T-helper 1 cell treated with Interleukin-12 subunit alpha and Interleukin-12 subunit beta and Interleukin-4 antibody, amounts not matched to agents 30 μg/mL and 1 μg/mL, for 36 hours (primary cell): ENCODE results near the gene CIT.

Experiments used
- H3K27ac Mint-ChIP-seq: one replicate; pipeline ENCODE4 v1.8.0; 2021; ENCODE audit warnings: mild to moderate bottlenecking, mixed read lengths
- H3K27me3 Mint-ChIP-seq: one replicate; pipeline ENCODE4 v1.8.0; 2021; ENCODE audit warnings: low read depth, mixed read lengths
- H3K36me3 Mint-ChIP-seq: one replicate; pipeline ENCODE4 v1.8.0; 2021; ENCODE audit warnings: low read depth, mixed read lengths
- H3K4me1 Mint-ChIP-seq: one replicate; pipeline ENCODE4 v1.8.0; 2021; ENCODE audit warnings: low read depth, mixed read lengths
- H3K4me3 Mint-ChIP-seq: one replicate; pipeline ENCODE4 v1.8.0; 2021; ENCODE audit warnings: mild to moderate bottlenecking, moderate library complexity, mixed read lengths
- H3K9me3 Mint-ChIP-seq: one replicate; pipeline ENCODE4 v1.8.0; 2021; ENCODE audit warnings: mixed read lengths

Gene CIT

GRCh38 chr12:119883237-119883636 is 6.1 kb upstream of the CIT start:
- no peaks in the 10 kb centered on the region for H3K4me1 Mint-ChIP-seq
- H3K36me3 Mint-ChIP-seq: no peaks in the 10 kb centered on the region
- H3K27ac Mint-ChIP-seq: no peak overlapping the region
- H3K27me3 Mint-ChIP-seq: peaks cover 43% of the 10 kb centered on the region
- no peak overlapping the region for H3K4me3 Mint-ChIP-seq
- no peaks in the 10 kb centered on the region for H3K9me3 Mint-ChIP-seq

GRCh38 chr12:119877639-119877948 is 474 bp upstream of the CIT start:
- H3K4me3 Mint-ChIP-seq: peak overlapping the region; percentile 80
- peaks cover 7% of the 10 kb centered on the region for H3K36me3 Mint-ChIP-seq
- H3K27ac Mint-ChIP-seq: peak overlapping the region; percentile 67
- H3K27me3 Mint-ChIP-seq: peaks cover 15% of the 10 kb centered on the region
- H3K4me1 Mint-ChIP-seq: peaks cover 23% of the 10 kb centered on the region
- no peaks in the 10 kb centered on the region for H3K9me3 Mint-ChIP-seq

- H3K9me3 Mint-ChIP-seq: no peaks in the 10 kb centered on the region
- H3K4me3 Mint-ChIP-seq: no peak overlapping the region
- no peaks in the 10 kb centered on the region for H3K27me3 Mint-ChIP-seq
- H3K36me3 Mint-ChIP-seq: peaks cover 25% of the 10 kb centered on the region
- no peak overlapping the region for H3K27ac Mint-ChIP-seq
- H3K4me1 Mint-ChIP-seq: peaks cover 11% of the 10 kb centered on the region
Observed at GRCh38 chr12:119870457-119870856, 6.7 kb downstream of the CIT start.

GRCh38 chr12:119869720-119870119 is 7.4 kb downstream of the CIT start:
- Mint-ChIP-seq H3K27ac (no peak overlapping the region), H3K9me3 (no peaks in the 10 kb centered on the region), H3K27me3 (no peaks in the 10 kb centered on the region), H3K4me1 (peaks cover 5% of the 10 kb centered on the region), H3K4me3 (no peak overlapping the region), H3K36me3 (peaks cover 31% of the 10 kb centered on the region)

- H3K27ac Mint-ChIP-seq: no peak overlapping the region
- peaks cover 5% of the 10 kb centered on the region for H3K4me1 Mint-ChIP-seq
- H3K36me3 Mint-ChIP-seq: peaks cover 31% of the 10 kb centered on the region
- H3K27me3 Mint-ChIP-seq: no peaks in the 10 kb centered on the region
- H3K9me3 Mint-ChIP-seq: no peaks in the 10 kb centered on the region
- no peak overlapping the region for H3K4me3 Mint-ChIP-seq
Observed at GRCh38 chr12:119868992-119869391, 8.1 kb downstream of the CIT start.

- Mint-ChIP-seq H3K27me3 (no peaks in the 10 kb centered on the region), H3K27ac (no peak overlapping the region), H3K4me1 (peaks cover 6% of the 10 kb centered on the region), H3K9me3 (no peaks in the 10 kb centered on the region), H3K36me3 (peaks cover 26% of the 10 kb centered on the region), H3K4me3 (no peak overlapping the region)
Observed at GRCh38 chr12:119864591-119864990, 12.5 kb downstream of the CIT start.

- Mint-ChIP-seq H3K4me1 (peaks cover 10% of the 10 kb centered on the region), H3K36me3 (peaks cover 23% of the 10 kb centered on the region), H3K9me3 (no peaks in the 10 kb centered on the region), H3K27ac (no peak overlapping the region), H3K27me3 (no peaks in the 10 kb centered on the region), H3K4me3 (no peak overlapping the region)
Observed at GRCh38 chr12:119859241-119859640, 17.9 kb downstream of the CIT start.

- Mint-ChIP-seq H3K27me3 (no peaks in the 10 kb centered on the region), H3K9me3 (no peaks in the 10 kb centered on the region), H3K27ac (no peak overlapping the region), H3K4me3 (no peak overlapping the region), H3K4me1 (peaks cover 10% of the 10 kb centered on the region), H3K36me3 (peaks cover 22% of the 10 kb centered on the region)
Observed at GRCh38 chr12:119857041-119857591, 20.0 kb downstream of the CIT start.

- H3K27me3 Mint-ChIP-seq: no peaks in the 10 kb centered on the region
- H3K9me3 Mint-ChIP-seq: no peaks in the 10 kb centered on the region
- H3K27ac Mint-ChIP-seq: peak overlapping the region; percentile 27
- H3K4me1 Mint-ChIP-seq: no peaks in the 10 kb centered on the region
- H3K4me3 Mint-ChIP-seq: no peak overlapping the region
- peaks cover 19% of the 10 kb centered on the region for H3K36me3 Mint-ChIP-seq
Observed at GRCh38 chr12:119850330-119850729, 26.8 kb downstream of the CIT start.

- H3K4me3 Mint-ChIP-seq: no peak overlapping the region
- no peaks in the 10 kb centered on the region for H3K27me3 Mint-ChIP-seq
- peaks cover 38% of the 10 kb centered on the region for H3K36me3 Mint-ChIP-seq
- no peak overlapping the region for H3K27ac Mint-ChIP-seq
- H3K9me3 Mint-ChIP-seq: no peaks in the 10 kb centered on the region
- peaks cover 2% of the 10 kb centered on the region for H3K4me1 Mint-ChIP-seq
Observed at GRCh38 chr12:119843100-119843499, 34.0 kb downstream of the CIT start.

GRCh38 chr12:119842380-119842779 is 34.7 kb downstream of the CIT start:
- H3K27me3 Mint-ChIP-seq: no peaks in the 10 kb centered on the region
- no peak overlapping the region for H3K27ac Mint-ChIP-seq
- peaks cover 2% of the 10 kb centered on the region for H3K4me1 Mint-ChIP-seq
- H3K36me3 Mint-ChIP-seq: peaks cover 38% of the 10 kb centered on the region
- H3K4me3 Mint-ChIP-seq: no peak overlapping the region
- no peaks in the 10 kb centered on the region for H3K9me3 Mint-ChIP-seq

- Mint-ChIP-seq H3K9me3 (no peaks in the 10 kb centered on the region), H3K4me1 (peaks cover 2% of the 10 kb centered on the region), H3K27me3 (no peaks in the 10 kb centered on the region), H3K36me3 (peaks cover 41% of the 10 kb centered on the region), H3K4me3 (no peak overlapping the region), H3K27ac (no peak overlapping the region)
Observed at GRCh38 chr12:119841433-119842210, 35.5 kb downstream of the CIT start.

GRCh38 chr12:119840582-119840981 is 36.5 kb downstream of the CIT start:
- H3K4me1 Mint-ChIP-seq: peaks cover 2% of the 10 kb centered on the region

GRCh38 chr12:119840168-119840567 is 37.0 kb downstream of the CIT start:
- peaks cover 32% of the 10 kb centered on the region for H3K36me3 Mint-ChIP-seq
- H3K27ac Mint-ChIP-seq: no peak overlapping the region
- no peaks in the 10 kb centered on the region for H3K27me3 Mint-ChIP-seq
- no peak overlapping the region for H3K4me3 Mint-ChIP-seq
- H3K9me3 Mint-ChIP-seq: no peaks in the 10 kb centered on the region
- peaks cover 2% of the 10 kb centered on the region for H3K4me1 Mint-ChIP-seq

More at GRCh38 chr12:119840582-119840981, 36.5 kb downstream of the CIT start:
- H3K9me3 Mint-ChIP-seq: no peaks in the 10 kb centered on the region
- peaks cover 32% of the 10 kb centered on the region for H3K36me3 Mint-ChIP-seq
- H3K4me3 Mint-ChIP-seq: no peak overlapping the region
- H3K27ac Mint-ChIP-seq: no peak overlapping the region
- no peaks in the 10 kb centered on the region for H3K27me3 Mint-ChIP-seq

GRCh38 chr12:119838826-119839600 is 38.1 kb downstream of the CIT start:
- Mint-ChIP-seq H3K4me1 (peaks cover 2% of the 10 kb centered on the region), H3K27me3 (no peaks in the 10 kb centered on the region), H3K27ac (no peak overlapping the region), H3K9me3 (no peaks in the 10 kb centered on the region), H3K36me3 (peaks cover 26% of the 10 kb centered on the region), H3K4me3 (no peak overlapping the region)
